GM12878 (cell line): ENCODE measurements around the gene ZNF777. TPM values are rescaled to one million over a fixed set of nuclear protein-coding genes. Genes with fewer than 3 reads are reported as not detected.

Experiments
- ATAC-seq: fragments of 200-7000 bp; cut with Tn5 transposase; 3 replicates; pipeline ENCODE4 v1.9.1; 2020; ENCODE audit warnings: mild to moderate bottlenecking, moderate library complexity
- BruUV-seq: library from RNA; stranded (reverse); fragments of 400-500 nt; replicated peaks from 2 replicates; lab custom pipeline; 2021; lab: Mats Ljungman, UMichigan
- CTCF ChIA-PET: fragments of 300-600 bp; sonication (Branson Sonifier 250); formaldehyde crosslinking; extraction: SDS; loops from one replicate; lab custom pipeline; 2021; ENCODE audit warnings: inconsistent platforms; lab: Yijun Ruan, JAX
- POLR2A ChIA-PET: fragments of 350-600 bp; formaldehyde crosslinking; extraction: SDS; loops from one replicate; lab custom pipeline; 2021; ENCODE audit warnings: inconsistent platforms; lab: Charles Lee
- RAD21 ChIA-PET: fragments of 300-600 bp; sonication (Branson Sonifier 250); formaldehyde crosslinking; loops from one replicate; lab custom pipeline; 2023; ENCODE audit warnings: antibody characterized with exemption; ENCODE audit not compliant: unreplicated experiment; lab: Charles Lee
- SMC1A ChIA-PET: fragments of 300-600 bp; sonication (Branson Sonifier 250); formaldehyde crosslinking; loops from one replicate; lab custom pipeline; 2023; ENCODE audit not compliant: unreplicated experiment, uncharacterized antibody; lab: Charles Lee
- DNase-seq: peaks from one replicate; pipeline ENCODE4 v3.0.0-alpha.2; 2011; ENCODE audit warnings: low read depth, low spot score
- FAIRE-seq: peaks from 3 replicates; lab custom pipeline; 2011; peaks lifted over from hg19 to GRCh38; lab: Jason Lieb, UNC
- H2AFZ ChIP-seq: 2 replicates; pipeline ENCODE4 v1.6.0; 2011; ENCODE audit warnings: low read depth, low read length, control low read depth; ENCODE audit not compliant: control insufficient read depth
- H3K27ac ChIP-seq: 2 replicates; pipeline ENCODE4 v1.5.1; 2011; ENCODE audit warnings: control low read depth; ENCODE audit not compliant: control insufficient read depth, insufficient read depth
- H3K27me3 ChIP-seq, 2 experiments: replicated peaks in 1 of 2; 2 replicates each; pipeline versions ENCODE4 v1.6.0 to v1.6.1; 2011; ENCODE audit warnings: low read length in 1 of 2; ENCODE audit not compliant: control insufficient read depth in 2 of 2, insufficient read depth in 2 of 2
- H3K36me3 ChIP-seq, 2 experiments: 2 replicates each; pipeline ENCODE4 v1.5.1; 2011; ENCODE audit warnings: low read length in 1 of 2; ENCODE audit not compliant: control insufficient read depth in 2 of 2, insufficient read depth in 2 of 2
- H3K4me1 ChIP-seq: 2 replicates; pipeline ENCODE4 v1.6.1; 2011; ENCODE audit warnings: mild to moderate bottlenecking, low read length, moderate library complexity, mixed read lengths; ENCODE audit not compliant: control insufficient read depth, insufficient read depth
- H3K4me2 ChIP-seq: 2 replicates; pipeline ENCODE4 v1.6.0; 2011; ENCODE audit warnings: control low read depth; ENCODE audit not compliant: control insufficient read depth, insufficient read depth
- H3K4me3 ChIP-seq: fragments of 200-600 bp; sonication (generic); 2 replicates; pipeline ENCODE4 v1.5.1; 2016
- H3K79me2 ChIP-seq: 2 replicates; pipeline ENCODE4 v1.6.0; 2011; ENCODE audit warnings: low read length; ENCODE audit not compliant: control insufficient read depth, insufficient read depth
- H3K9ac ChIP-seq: 2 replicates; pipeline ENCODE4 v1.8.0; 2011; ENCODE audit warnings: low read length, control low read depth, mixed read lengths; ENCODE audit not compliant: control insufficient read depth, insufficient read depth
- H3K9me3 ChIP-seq: replicated peaks from 3 replicates; pipeline ENCODE4 v1.5.1; 2011; ENCODE audit warnings: mild to moderate bottlenecking, low read length; ENCODE audit not compliant: control insufficient read depth, insufficient read depth
- H4K20me1 ChIP-seq: 2 replicates; pipeline ENCODE4 v1.6.0; 2011; ENCODE audit not compliant: control insufficient read depth, insufficient read depth
- CBX5 ChIP-seq: sonication (generic); IDR thresholded peaks from 2 replicates; pipeline ENCODE4 v1.6.1; 2016; ENCODE audit warnings: low read depth, moderate library complexity, mild to moderate bottlenecking, inconsistent platforms
- EED ChIP-seq: sonication (generic); IDR thresholded peaks from 2 replicates; pipeline ENCODE4 v1.6.1; 2016; ENCODE audit warnings: antibody characterized with exemption, low read depth
- GATAD2B ChIP-seq: fragments of 450-650 bp; conservative IDR thresholded peaks from 2 replicates; pipeline ENCODE4 v1.6.1; 2017; ENCODE audit warnings: low read depth, mild to moderate bottlenecking, moderate library complexity
- KLF5 ChIP-seq: fragments of 450-650 bp; IDR thresholded peaks from 2 replicates; pipeline ENCODE4 v1.6.1; 2014; ENCODE audit warnings: mild to moderate bottlenecking; ENCODE audit not compliant: partially characterized antibody
- NBN ChIP-seq: fragments of 450-650 bp; IDR thresholded peaks from 2 replicates; pipeline ENCODE4 v1.6.1; 2016
- RAD51 ChIP-seq: fragments of 450-650 bp; IDR thresholded peaks from 2 replicates; pipeline ENCODE4 v1.6.1; 2016; ENCODE audit warnings: moderate library complexity, mild to moderate bottlenecking, inconsistent platforms
- SREBF1 ChIP-seq: IDR thresholded peaks from 2 replicates; pipeline ENCODE4 v1.6.1; 2012; ENCODE audit warnings: mild to moderate bottlenecking, low read length
- STAT3 ChIP-seq: IDR thresholded peaks from 2 replicates; pipeline ENCODE4 v1.6.1; 2011; ENCODE audit warnings: low read depth, low read length, improper control_type of control experiment
- TBL1XR1 ChIP-seq: IDR thresholded peaks from 2 replicates; pipeline ENCODE4 v1.6.1; 2012; ENCODE audit warnings: low read depth, low read length, improper control_type of control experiment
- ZBTB11 ChIP-seq: fragments of 450-650 bp; formaldehyde crosslinking; IDR thresholded peaks from 2 replicates; pipeline ENCODE4 v1.5.0; 2022; ENCODE audit warnings: mild to moderate bottlenecking, missing genetic modification characterization
- ZZZ3 ChIP-seq: IDR thresholded peaks from 2 replicates; pipeline ENCODE4 v1.6.1; 2011; ENCODE audit warnings: low read depth; ENCODE audit not compliant: control insufficient read depth, insufficient read length
- WGBS: methylation state at CpG from one replicate; pipeline ENCODE4 v1.1.6; 2016; ENCODE audit warnings: low lambda C conversion rate; ENCODE audit not compliant: insufficient replicate concordance, insufficient coverage; ENCODE audit errors: missing lambda C conversion rate; 5-methylcytosine and 5-hydroxymethylcytosine counted together
- in situ Hi-C: fragments of 300-500 bp; cut with MboI; formaldehyde crosslinking; loops from 9 replicates; pipeline ENCODE4 v1.14.3; 2018; ENCODE audit warnings: mixed read lengths
- intact Hi-C: fragments of 100-400 bp; cut with micrococcal nuclease; formaldehyde crosslinking; loops from one replicate; pipeline ENCODE4 v1.14.2; 2022; ENCODE audit not compliant: unreplicated experiment
- polyA plus RNA-seq, 11 experiments: library from polyadenylated mRNA; depleted of rRNA in 4 of 11; unstranded in 6 of 11; stranded (reverse) in 5 of 11; fragments of >200 nt; fragmentation: Nextera tagmentation in 4 of 11; fragmentation: Illumina TruSeq in 1 of 11; extraction: Ambion mirVana in 4 of 11; extraction: Trizol in 1 of 11; gene quantifications; 1 replicate in 1 of 11; 2 replicates in 10 of 11; pipeline versions ENCODE4 v1.2.1 to v1.2.3, GENCODE V29; 2011 to 2016; ENCODE audit warnings: inconsistent platforms in 2 of 11, missing spikeins in 2 of 11, low read depth in 1 of 11
- total RNA-seq, 4 experiments: library from RNA; depleted of rRNA in 3 of 4; stranded (reverse); fragments of >200 nt in 3 of 4; fragmentation: Illumina TruSeq in 1 of 4; extraction: Trizol in 1 of 4; gene quantifications; 2 replicates each; pipeline versions ENCODE4 v1.2.1 to v1.2.3, GENCODE V29; 2013 to 2021
- TF ChIP-seq, protein P1 (sequence below): fragments of 450-650 bp; formaldehyde crosslinking; IDR thresholded peaks from 2 replicates; pipeline ENCODE4 v1.4.0; 2022; ENCODE audit warnings: mild to moderate bottlenecking, moderate library complexity

ZNF777 gene
- total and polyA plus RNA-seq, 10 of the 15 experiments (the other 5 are each of a cell fraction or from before 2014, with no cell fraction given): 0.03 to 16.0 (median 3.7) TPM

DNA sequence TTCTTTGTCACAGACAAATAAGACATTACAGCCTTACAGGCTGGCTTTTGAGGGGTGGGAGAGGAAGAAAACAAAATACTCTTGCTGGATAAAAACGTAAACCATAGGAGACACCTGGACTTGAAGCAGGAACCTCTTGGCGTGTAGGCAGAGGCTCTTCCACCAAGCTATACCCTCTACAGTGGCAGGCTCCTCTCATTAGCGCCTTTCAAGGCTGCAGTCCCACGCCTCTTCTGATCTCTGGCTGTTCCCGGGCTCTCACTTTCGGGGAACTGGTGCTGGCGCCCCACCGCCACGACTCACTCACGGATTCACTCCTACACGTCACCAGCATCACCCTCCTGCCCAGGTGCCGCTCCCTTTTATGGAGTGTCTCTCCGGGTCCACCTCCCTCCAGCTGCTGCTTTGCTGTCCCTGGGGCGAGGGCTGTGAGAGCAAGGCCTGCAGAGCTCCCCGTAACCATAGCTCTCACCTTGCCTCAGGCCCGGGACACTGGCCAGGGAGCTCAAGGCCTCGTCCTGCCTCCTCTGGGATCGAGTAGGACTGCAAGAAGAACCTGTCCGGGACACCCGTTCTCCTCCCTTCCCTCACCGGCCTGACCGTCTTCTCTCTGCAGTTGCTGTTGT lies 62.6 kb downstream of the ZNF777 start (continued):
- no peak for TF ChIP-seq SREBF1
- no peak for TF ChIP-seq ZZZ3
- no peak for TF ChIP-seq NBN
- TF ChIP-seq EED: no peak
- TF ChIP-seq KLF5: no peak
- no peak for TF ChIP-seq CBX5
- TF ChIP-seq ZBTB11 (CRISPR knock-in tag): no peak
- TF ChIP-seq RAD51: no peak

DNA sequence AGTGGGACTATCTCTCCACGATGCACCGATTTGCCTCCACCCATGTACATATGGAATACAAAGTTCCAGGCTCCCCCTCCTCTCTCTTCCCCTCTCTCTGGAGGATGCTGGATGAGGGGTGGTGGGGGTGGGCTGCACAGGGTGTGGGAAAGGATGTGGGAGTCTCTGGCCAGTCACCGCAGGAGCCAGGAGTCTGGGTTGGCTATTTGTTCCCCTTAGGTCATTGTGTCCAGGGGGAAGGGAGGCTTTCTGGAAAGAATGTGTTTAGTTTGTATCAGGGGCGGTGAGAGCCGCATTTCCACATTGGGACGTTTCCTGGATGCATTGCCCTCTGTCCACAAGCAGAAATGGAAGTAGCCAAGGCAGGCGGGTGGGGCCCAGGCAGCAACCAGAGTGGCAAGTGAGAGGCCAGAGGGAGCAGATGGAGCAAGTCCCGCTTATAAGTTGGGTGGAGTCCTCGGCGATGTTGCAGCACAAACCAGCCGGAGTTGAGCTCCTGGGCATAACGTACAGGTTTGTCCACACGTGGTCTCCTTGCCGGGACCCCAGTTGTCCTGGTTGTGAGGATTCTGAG lies 63.3 kb downstream of the ZNF777 start:
- ChIA-PET POLR2A (no interaction called here), SMC1A (no interaction called here), RAD21 (no interaction called here), CTCF (interaction anchor here (1.0 kb wide), 1 partner anchor 10 kb away, joined by 6 read pairs; no protein-coding TSS in a partner anchor)
- Histone ChIP-seq H3K4me1 (no peaks in the 10 kb centered on the region), H3K4me3 (no peak overlapping the region), H3K27me3 (peaks cover 1 to 2% of the 10 kb centered on the region in 2 experiments; a peak in 2 of 4 replicates), H3K9ac (no peak overlapping the region), H3K79me2 (no peaks in the 10 kb centered on the region), H3K9me3 (peaks cover 2% of the 10 kb centered on the region; the same call in 1 of the 3 replicates), H3K36me3 (no peaks in the 10 kb centered on the region), H2AFZ (no peak overlapping the region), H3K27ac (no peak overlapping the region), H4K20me1 (no peaks in the 10 kb centered on the region), H3K4me2 (no peak overlapping the region)
- intact Hi-C loops (no loop called here), in situ Hi-C loops (no loop called here)
- ATAC-seq (no peak), DNase-seq (no peak), FAIRE-seq (no peak)
- WGBS: 31% methylated on average over 14 of the region's 14 CpGs
- TF ChIP-seq GATAD2B (no peak), TBL1XR1 (no peak), STAT3 (no peak)
- TF ChIP-seq, protein P1, sequence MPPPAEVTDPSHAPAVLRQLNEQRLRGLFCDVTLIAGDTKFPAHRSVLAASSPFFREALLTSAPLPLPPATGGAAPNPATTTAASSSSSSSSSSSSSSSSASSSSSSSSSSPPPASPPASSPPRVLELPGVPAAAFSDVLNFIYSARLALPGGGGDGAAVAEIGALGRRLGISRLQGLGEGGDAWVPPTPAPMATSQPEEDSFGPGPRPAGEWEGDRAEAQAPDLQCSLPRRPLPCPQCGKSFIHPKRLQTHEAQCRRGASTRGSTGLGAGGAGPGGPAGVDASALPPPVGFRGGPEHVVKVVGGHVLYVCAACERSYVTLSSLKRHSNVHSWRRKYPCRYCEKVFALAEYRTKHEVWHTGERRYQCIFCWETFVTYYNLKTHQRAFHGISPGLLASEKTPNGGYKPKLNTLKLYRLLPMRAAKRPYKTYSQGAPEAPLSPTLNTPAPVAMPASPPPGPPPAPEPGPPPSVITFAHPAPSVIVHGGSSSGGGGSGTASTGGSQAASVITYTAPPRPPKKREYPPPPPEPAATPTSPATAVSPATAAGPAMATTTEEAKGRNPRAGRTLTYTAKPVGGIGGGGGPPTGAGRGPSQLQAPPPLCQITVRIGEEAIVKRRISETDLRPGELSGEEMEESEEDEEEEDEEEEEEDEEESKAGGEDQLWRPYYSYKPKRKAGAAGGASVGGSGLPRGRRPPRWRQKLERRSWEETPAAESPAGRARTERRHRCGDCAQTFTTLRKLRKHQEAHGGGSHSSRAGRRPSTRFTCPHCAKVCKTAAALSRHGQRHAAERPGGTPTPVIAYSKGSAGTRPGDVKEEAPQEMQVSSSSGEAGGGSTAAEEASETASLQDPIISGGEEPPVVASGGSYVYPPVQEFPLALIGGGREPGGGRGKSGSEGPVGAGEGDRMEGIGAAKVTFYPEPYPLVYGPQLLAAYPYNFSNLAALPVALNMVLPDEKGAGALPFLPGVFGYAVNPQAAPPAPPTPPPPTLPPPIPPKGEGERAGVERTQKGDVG (CRISPR knock-in tag): no peak
- no TSS peak for BruUV-seq
